HUES6 (cell line): ENCODE measurements around the gene ITPRIPL1.

Experiments
- H3K27ac ChIP-seq: 2 replicates; pipeline ENCODE4 v1.7.0; 2013; ENCODE audit warnings: low read depth, mild to moderate bottlenecking, low read length, inconsistent platforms
- H3K27me3 ChIP-seq: 2 replicates; pipeline ENCODE4 v1.6.1; 2013; ENCODE audit warnings: low read length; ENCODE audit not compliant: control insufficient read depth, insufficient read depth
- H3K36me3 ChIP-seq: 2 replicates; pipeline ENCODE4 v1.6.1; 2013; ENCODE audit warnings: low read length; ENCODE audit not compliant: control insufficient read depth, insufficient read depth
- H3K4me1 ChIP-seq: 2 replicates; pipeline ENCODE4 v1.6.1; 2013; ENCODE audit warnings: low read length; ENCODE audit not compliant: control insufficient read depth, insufficient read depth
- H3K4me3 ChIP-seq: 2 replicates; pipeline ENCODE4 v1.5.1; 2013; ENCODE audit warnings: low read depth, low read length
- H3K9ac ChIP-seq: one replicate; pipeline ENCODE4 v1.6.1; 2013; ENCODE audit warnings: mild to moderate bottlenecking, low read length
- H3K9me3 ChIP-seq: 2 replicates; pipeline ENCODE4 v1.6.1; 2013; ENCODE audit warnings: low read depth, low read length; ENCODE audit not compliant: control insufficient read depth, insufficient read depth

ITPRIPL1 gene

GRCh38 chr2:96305979-96306308, 19.2 kb upstream of the ITPRIPL1 start:
- Histone ChIP-seq H3K27ac (peak overlapping the region; percentile 86), H3K36me3 (peaks cover 38% of the 10 kb centered on the region), H3K4me1 (peaks cover 6% of the 10 kb centered on the region; the same call in 1 of the 2 replicates), H3K9me3 (no peaks in the 10 kb centered on the region), H3K4me3 (peak overlapping the region; percentile 99), H3K9ac (peak overlapping the region; percentile 95), H3K27me3 (no peaks in the 10 kb centered on the region)

GRCh38 chr2:96306370-96306769, 18.7 kb upstream of the ITPRIPL1 start:
- Histone ChIP-seq H3K36me3 (peaks cover 34% of the 10 kb centered on the region), H3K9ac (peak overlapping the region; percentile 95), H3K9me3 (no peaks in the 10 kb centered on the region), H3K4me3 (peak overlapping the region; percentile 99), H3K27me3 (no peaks in the 10 kb centered on the region), H3K27ac (peak overlapping the region; percentile 86; the same call in 1 of the 2 replicates), H3K4me1 (peaks cover 6% of the 10 kb centered on the region; the same call in 1 of the 2 replicates)

DNA sequence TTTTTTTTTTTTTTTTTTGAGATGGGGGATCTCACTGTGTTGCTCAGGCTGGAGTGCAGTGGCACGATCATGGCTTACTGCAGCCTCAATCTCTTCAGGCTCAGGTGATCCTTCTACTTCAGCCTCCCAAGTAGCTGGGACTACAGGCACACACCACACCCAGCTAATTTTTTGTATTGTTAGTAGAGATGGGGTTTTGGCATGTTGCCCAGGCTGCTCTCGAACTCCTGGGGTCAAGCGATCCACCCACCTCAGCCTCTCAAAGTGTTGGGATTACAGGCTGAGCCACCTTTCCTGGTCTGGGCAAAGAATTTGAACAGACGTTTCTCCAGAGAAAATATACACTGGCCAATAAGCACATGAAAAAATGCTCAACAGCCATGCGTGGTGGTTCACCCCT, 16.9 kb upstream of the ITPRIPL1 start:
- H3K4me3 ChIP-seq, result no peak overlapping the region

DNA sequence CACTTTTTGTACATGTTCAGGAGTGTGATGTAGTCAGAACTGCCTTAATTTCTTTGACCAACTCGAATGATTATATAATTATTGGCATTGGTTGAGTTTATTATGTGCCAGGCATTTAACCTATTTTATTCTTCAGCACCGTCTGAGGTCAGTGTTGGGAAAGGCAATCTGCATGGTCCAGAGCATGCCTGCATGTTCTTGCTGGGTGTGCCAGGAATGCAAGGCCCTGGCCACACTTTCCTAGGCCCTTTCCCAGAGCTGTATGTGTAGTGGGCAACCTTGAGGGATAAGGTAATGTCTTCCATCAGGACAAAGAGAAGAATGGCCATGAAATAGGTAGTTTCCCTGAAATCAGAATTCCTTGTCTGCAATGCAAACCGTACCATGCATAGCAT, 10.1 kb upstream of the ITPRIPL1 start:
- Histone ChIP-seq H3K4me3 (no peak overlapping the region), H3K36me3 (no peaks in the 10 kb centered on the region), H3K27ac (no peak overlapping the region), H3K9ac (no peak overlapping the region), H3K4me1 (peaks cover 9% of the 10 kb centered on the region; the same call in 1 of the 2 replicates), H3K9me3 (no peaks in the 10 kb centered on the region), H3K27me3 (peaks cover 13% of the 10 kb centered on the region)

More for the DNA sequence above, 16.9 kb upstream of the ITPRIPL1 start:
- Histone ChIP-seq H3K9ac (no peak overlapping the region), H3K4me1 (peaks cover 6% of the 10 kb centered on the region; the same call in 1 of the 2 replicates), H3K36me3 (peaks cover 15% of the 10 kb centered on the region), H3K27ac (no peak overlapping the region), H3K9me3 (no peaks in the 10 kb centered on the region), H3K27me3 (no peaks in the 10 kb centered on the region)

DNA sequence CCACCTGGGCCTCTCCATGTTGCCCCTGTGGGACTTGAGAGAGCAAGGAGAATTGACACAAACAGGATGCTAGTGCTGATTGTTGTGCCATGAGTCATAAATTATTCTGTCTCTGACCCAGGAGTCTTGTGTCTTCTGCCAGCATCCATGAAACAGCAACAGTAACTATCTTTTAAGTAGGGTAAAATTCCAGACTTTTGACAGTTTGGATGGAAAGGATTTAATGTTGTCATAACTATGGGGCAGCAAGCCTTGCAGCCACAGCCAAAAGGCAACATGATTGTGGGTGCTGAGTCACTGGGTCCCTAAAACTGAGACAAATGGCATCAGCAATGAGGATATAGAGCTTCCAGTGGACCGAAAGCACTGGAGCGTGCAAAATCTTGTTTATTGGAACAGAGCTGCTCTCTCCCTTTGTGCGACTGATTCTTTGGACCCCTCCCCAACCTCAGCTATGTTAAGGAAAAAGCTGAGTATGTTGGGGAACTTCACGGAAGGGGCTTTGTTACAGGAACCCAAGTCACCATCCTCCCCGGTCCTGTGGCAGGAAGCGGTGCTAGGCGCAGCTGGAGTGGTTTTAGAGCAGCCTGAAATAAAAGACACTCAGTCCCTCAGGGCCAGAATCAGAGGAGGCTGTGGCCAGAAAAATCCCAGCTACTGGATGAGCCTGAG, 9.6 kb upstream of the ITPRIPL1 start:
- Histone ChIP-seq H3K4me1 (peaks cover 9% of the 10 kb centered on the region; the same call in 1 of the 2 replicates), H3K27ac (no peak overlapping the region), H3K36me3 (no peaks in the 10 kb centered on the region), H3K9ac (no peak overlapping the region), H3K4me3 (no peak overlapping the region), H3K27me3 (peaks cover 18% of the 10 kb centered on the region), H3K9me3 (no peaks in the 10 kb centered on the region)

DNA sequence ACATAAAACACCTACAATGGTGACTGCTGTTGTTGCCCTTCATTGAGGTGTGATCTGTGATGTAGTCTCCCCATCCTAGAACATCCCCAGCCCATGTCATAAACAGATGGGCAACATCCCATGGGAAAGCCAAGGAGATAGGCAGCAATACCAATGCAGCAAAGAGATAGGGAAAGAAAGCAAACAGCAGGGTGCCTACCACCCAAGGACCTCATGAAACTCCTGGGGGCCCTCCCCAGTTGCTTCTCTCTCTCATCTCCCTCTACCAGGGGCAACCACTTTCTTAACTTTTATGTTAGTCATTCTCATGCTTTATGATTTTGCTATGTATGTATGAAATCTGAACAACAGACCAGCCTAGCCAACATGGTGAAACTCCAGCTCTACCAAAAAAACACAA, 8.1 kb upstream of the ITPRIPL1 start:
- Histone ChIP-seq H3K9me3 (no peaks in the 10 kb centered on the region), H3K27me3 (peaks cover 33% of the 10 kb centered on the region), H3K9ac (no peak overlapping the region), H3K27ac (no peak overlapping the region), H3K36me3 (no peaks in the 10 kb centered on the region), H3K4me3 (no peak overlapping the region), H3K4me1 (peaks cover 15% of the 10 kb centered on the region)

GRCh38 chr2:96317584-96317997, 7.5 kb upstream of the ITPRIPL1 start:
- no peak overlapping the region for H3K4me3 ChIP-seq
- H3K27me3 ChIP-seq, result peaks cover 39% of the 10 kb centered on the region
- peaks cover 15% of the 10 kb centered on the region for H3K4me1 ChIP-seq
- H3K9ac ChIP-seq, result no peak overlapping the region
- H3K27ac ChIP-seq, result no peak overlapping the region
- H3K9me3 ChIP-seq, result no peaks in the 10 kb centered on the region
- no peaks in the 10 kb centered on the region for H3K36me3 ChIP-seq

DNA sequence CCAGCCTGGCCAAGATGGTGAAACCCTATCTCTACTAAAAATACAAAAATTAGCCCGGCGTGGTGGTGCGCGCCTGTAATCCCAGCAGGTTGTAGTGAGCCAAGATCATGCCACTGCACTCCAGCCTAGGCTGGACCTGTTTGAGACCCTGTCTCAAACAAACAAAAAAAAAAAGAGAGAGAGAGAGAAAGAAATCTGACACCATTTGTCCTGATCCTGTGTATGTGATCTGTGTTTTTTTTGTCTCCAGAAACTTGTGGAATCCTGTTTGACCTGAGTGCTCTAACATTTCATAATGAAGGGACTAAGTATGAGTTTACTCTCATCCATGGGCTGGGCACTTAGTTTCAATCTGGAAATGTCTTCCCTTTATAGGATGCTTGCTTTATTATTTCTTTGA, 6.4 kb upstream of the ITPRIPL1 start:
- Histone ChIP-seq H3K27ac (no peak overlapping the region), H3K9me3 (no peaks in the 10 kb centered on the region), H3K9ac (no peak overlapping the region), H3K27me3 (peaks cover 50% of the 10 kb centered on the region), H3K4me1 (peaks cover 15% of the 10 kb centered on the region), H3K36me3 (no peaks in the 10 kb centered on the region), H3K4me3 (no peak overlapping the region)

- H3K9ac ChIP-seq, result no peak overlapping the region
Observed at GRCh38 chr2:96319396-96319795, 5.7 kb upstream of the ITPRIPL1 start.

GRCh38 chr2:96320326-96320725, 4.8 kb upstream of the ITPRIPL1 start:
- Histone ChIP-seq H3K9ac (no peak overlapping the region), H3K9me3 (no peaks in the 10 kb centered on the region), H3K27me3 (peaks cover 64% of the 10 kb centered on the region), H3K36me3 (no peaks in the 10 kb centered on the region), H3K27ac (no peak overlapping the region), H3K4me3 (no peak overlapping the region), H3K4me1 (peaks cover 18% of the 10 kb centered on the region)

More at GRCh38 chr2:96319396-96319795, 5.7 kb upstream of the ITPRIPL1 start:
- H3K27ac ChIP-seq, result no peak overlapping the region
- no peaks in the 10 kb centered on the region for H3K36me3 ChIP-seq
- no peak overlapping the region for H3K4me3 ChIP-seq
- H3K27me3 ChIP-seq, result peaks cover 57% of the 10 kb centered on the region
- H3K9me3 ChIP-seq, result no peaks in the 10 kb centered on the region
- peaks cover 16% of the 10 kb centered on the region for H3K4me1 ChIP-seq

DNA sequence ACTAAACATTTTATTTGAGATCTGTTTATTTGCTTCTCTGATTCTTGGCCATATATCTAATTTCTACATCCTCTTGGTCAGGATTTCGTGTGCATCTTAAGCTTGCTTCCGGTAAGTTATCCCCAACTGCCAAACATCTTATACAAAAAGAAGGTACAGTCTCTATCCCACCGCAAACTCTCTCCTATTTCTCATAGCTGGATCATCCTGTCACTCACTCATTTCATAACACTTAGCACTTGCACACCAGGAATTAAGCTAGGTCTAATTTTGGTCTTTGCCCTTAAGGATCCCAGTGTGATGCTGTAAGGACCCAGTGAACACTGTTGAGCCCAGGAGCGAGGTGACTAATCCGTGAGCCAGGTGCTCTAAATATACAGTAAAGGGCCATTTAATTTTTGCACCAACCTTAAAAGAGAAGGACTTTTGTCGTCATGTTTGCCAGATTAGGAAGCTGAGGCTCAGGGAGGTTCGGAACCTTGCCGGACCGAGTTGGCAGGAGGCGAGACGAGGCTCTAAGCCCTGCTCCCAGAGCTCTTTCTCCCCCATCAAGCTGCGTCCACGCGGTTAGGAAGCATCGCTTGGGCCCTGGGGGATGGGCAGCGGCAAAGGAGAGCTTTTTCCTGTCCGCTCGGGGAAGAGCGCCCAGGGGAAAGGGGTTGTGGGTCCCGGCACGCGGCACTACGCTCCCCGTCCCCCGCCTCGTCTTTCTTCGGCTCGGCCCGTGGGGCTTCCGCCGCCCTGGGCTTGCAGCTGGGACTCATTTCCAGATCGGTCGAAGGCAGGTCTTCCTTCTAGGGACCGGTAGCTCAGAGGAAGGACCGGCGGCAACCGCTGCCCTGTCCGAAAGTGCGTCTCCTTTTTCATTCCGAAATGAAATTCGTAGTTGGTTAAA, 4.1 kb upstream of the ITPRIPL1 start:
- Histone ChIP-seq H3K27ac (no peak overlapping the region), H3K9me3 (no peaks in the 10 kb centered on the region), H3K9ac (peak overlapping the region; percentile 42), H3K27me3 (peaks cover 66% of the 10 kb centered on the region), H3K36me3 (no peaks in the 10 kb centered on the region), H3K4me3 (peak overlapping the region; percentile 76), H3K4me1 (peaks cover 19% of the 10 kb centered on the region)
